HG03520 (cell line): ENCODE data around the gene PRKAG3.
"Not testable (repeated sequence)": the region's sequence is repeated elsewhere in the genome, so short reads cannot be mapped to it uniquely, and the experiment has no call there.

Experiments
- ATAC-seq: cut with Tn5 transposase; IDR thresholded peaks from one replicate; pipeline ENCODE4 v1.9.1; 2021; ENCODE audit warnings: mild to moderate bottlenecking, moderate library complexity; ENCODE audit not compliant: unreplicated experiment

The PRKAG3 gene

GRCh38 chr2:218844334-218844733, 12.7 kb upstream of the PRKAG3 start:
- ATAC-seq, result not testable (repeated sequence)

- ATAC-seq, result no peak
Measured at GRCh38 chr2:218839888-218840287, 8.3 kb upstream of the PRKAG3 start.

- no peak for ATAC-seq
Measured at GRCh38 chr2:218839430-218839829, 7.8 kb upstream of the PRKAG3 start.

- no peak for ATAC-seq
Measured at GRCh38 chr2:218837495-218837894, 5.9 kb upstream of the PRKAG3 start.

GRCh38 chr2:218834685-218835084, 3.1 kb upstream of the PRKAG3 start:
- no peak for ATAC-seq

GRCh38 chr2:218833023-218833609, 1.5 kb upstream of the PRKAG3 start:
- no peak for ATAC-seq

GRCh38 chr2:218832520-218832919, 917 bp upstream of the PRKAG3 start:
- ATAC-seq, result no peak

- no peak for ATAC-seq
Measured at GRCh38 chr2:218832081-218832480, 478 bp upstream of the PRKAG3 start.

- no peak for ATAC-seq
Measured at GRCh38 chr2:218830526-218831306, 887 bp downstream of the PRKAG3 start.

- ATAC-seq, result no peak
Measured at GRCh38 chr2:218829868-218830451, 1.6 kb downstream of the PRKAG3 start.

- no peak for ATAC-seq
Measured at GRCh38 chr2:218828477-218828778, 3.2 kb downstream of the PRKAG3 start.

GRCh38 chr2:218827701-218828476, 3.7 kb downstream of the PRKAG3 start:
- ATAC-seq, result no peak

GRCh38 chr2:218826791-218827190, 4.8 kb downstream of the PRKAG3 start:
- no peak for ATAC-seq

GRCh38 chr2:218824004-218824403, 7.6 kb downstream of the PRKAG3 start:
- ATAC-seq, result no peak

GRCh38 chr2:218823196-218823855, 8.3 kb downstream of the PRKAG3 start:
- ATAC-seq, result no peak

GRCh38 chr2:218822622-218823021, 9.0 kb downstream of the PRKAG3 start:
- no peak for ATAC-seq

- no peak for ATAC-seq
Measured at GRCh38 chr2:218821605-218822211, 9.9 kb downstream of the PRKAG3 start.

GRCh38 chr2:218820746-218821369, 10.7 kb downstream of the PRKAG3 start:
- ATAC-seq, result no peak

- ATAC-seq, result no peak
Measured at GRCh38 chr2:218819093-218819492, 12.5 kb downstream of the PRKAG3 start.

- ATAC-seq, result no peak
Measured at GRCh38 chr2:218816561-218817011, 15.0 kb downstream of the PRKAG3 start.
